Endothelial cell of umbilical vein (primary cell): Measurements from ENCODE around the gene MGAT4B. TPM values are rescaled to one million over a fixed set of nuclear protein-coding genes. Genes with fewer than 3 reads are reported as not detected.

Source experiments
- BruUV-seq: library from RNA; stranded (reverse); fragments of 400-500 nt; replicated peaks from 2 replicates; lab custom pipeline; 2021; lab: Mats Ljungman, UMichigan
- CTCF ChIA-PET: fragments of 300-600, 350-600 bp; sonication (Branson Sonifier 250); formaldehyde crosslinking; loops from one replicate; lab custom pipeline; 2021; ENCODE audit warnings: antibody characterized with exemption, inconsistent platforms; lab: Charles Lee
- POLR2A ChIA-PET: fragments of 300-600, 350-600 bp; sonication (Branson Sonifier 250); formaldehyde crosslinking; loops from one replicate; lab custom pipeline; 2021; ENCODE audit warnings: antibody characterized with exemption, inconsistent platforms; lab: Charles Lee
- DNase-seq: peaks from one replicate; pipeline ENCODE4 v3.0.0-alpha.2; 2011; ENCODE audit warnings: low read depth, low spot score
- FAIRE-seq: peaks from 2 replicates; lab custom pipeline; 2011; peaks lifted over from hg19 to GRCh38; lab: Jason Lieb, UNC
- H2AFZ ChIP-seq: 2 replicates; pipeline ENCODE4 v1.6.0; 2012; ENCODE audit warnings: low read depth, low read length, control low read depth, inconsistent platforms
- H3K27ac ChIP-seq: 2 replicates; pipeline ENCODE4 v1.5.1; 2011; ENCODE audit warnings: low read depth, mild to moderate bottlenecking, control low read depth, low read length, moderate library complexity; ENCODE audit not compliant: insufficient read depth
- H3K27me3 ChIP-seq, 2 experiments: 2 replicates each; pipeline versions ENCODE4 v1.6.0 to v1.6.1; 2011; ENCODE audit warnings: low read length in 2 of 2, mixed read lengths in 1 of 2; ENCODE audit not compliant: control insufficient read depth in 2 of 2, insufficient read depth in 2 of 2
- H3K36me3 ChIP-seq, 2 experiments: 2 replicates in 1 of 2; 3 replicates in 1 of 2; pipeline ENCODE4 v1.5.1; 2011; ENCODE audit warnings: low read length in 2 of 2, mild to moderate bottlenecking in 1 of 2, moderate library complexity in 1 of 2; ENCODE audit not compliant: control insufficient read depth in 2 of 2, insufficient read depth in 2 of 2; ENCODE audit errors: extremely low read depth in 1 of 2
- H3K4me1 ChIP-seq: 3 replicates; pipeline ENCODE4 v1.5.1; 2011; ENCODE audit warnings: mild to moderate bottlenecking, low read length; ENCODE audit not compliant: control insufficient read depth, insufficient read depth; ENCODE audit errors: extremely low read depth
- H3K4me2 ChIP-seq: 2 replicates; pipeline ENCODE4 v1.6.1; 2011; ENCODE audit warnings: low read length, control low read depth, mixed read lengths; ENCODE audit not compliant: insufficient read depth
- H3K4me3 ChIP-seq, 3 experiments: fragments of 200-600 bp in 1 of 3; sonication (generic), shearing (Covaris generic) in 1 of 3; replicated peaks in 1 of 3; 2 replicates each; pipeline ENCODE4 v1.5.1; 2011 to 2016; ENCODE audit warnings: control low read depth in 3 of 3, low read length in 3 of 3, mild to moderate bottlenecking in 2 of 3, inconsistent platforms in 1 of 3, low read depth in 1 of 3, moderate library complexity in 1 of 3; ENCODE audit not compliant: insufficient read depth in 1 of 3
- H3K79me2 ChIP-seq: 2 replicates; pipeline ENCODE4 v1.6.0; 2012; ENCODE audit warnings: low read length, inconsistent platforms; ENCODE audit not compliant: control insufficient read depth, insufficient read depth
- H3K9ac ChIP-seq: replicated peaks from 2 replicates; pipeline ENCODE3; 2011; ENCODE audit warnings: low read length, control low read depth; ENCODE audit not compliant: insufficient read depth; ENCODE audit errors: extremely low read depth
- H3K9me1 ChIP-seq: replicated peaks from 3 replicates; pipeline ENCODE4 v1.6.0; 2011; ENCODE audit warnings: mild to moderate bottlenecking, low read length; ENCODE audit not compliant: control insufficient read depth, insufficient read depth; ENCODE audit errors: extremely low read depth
- H3K9me3 ChIP-seq: replicated peaks from 2 replicates; pipeline ENCODE4 v1.5.1; 2012; ENCODE audit warnings: low read length, inconsistent platforms; ENCODE audit not compliant: control insufficient read depth, insufficient read depth
- H4K20me1 ChIP-seq: replicated peaks from 2 replicates; pipeline ENCODE3; 2011; ENCODE audit warnings: mild to moderate bottlenecking, low read length; ENCODE audit not compliant: control insufficient read depth, insufficient read depth; ENCODE audit errors: extremely low read depth
- CTCF ChIP-seq, 2 donors: IDR thresholded peaks; 1 replicate in 1 of 2; 2 replicates in 1 of 2; pipeline ENCODE4 v1.5.1; 2011; ENCODE audit warnings: low read length in 2 of 2, mild to moderate bottlenecking in 2 of 2, moderate library complexity in 2 of 2, control low read depth in 1 of 2, inconsistent platforms in 1 of 2, low read depth in 1 of 2; ENCODE audit not compliant: insufficient read depth in 1 of 2; ENCODE audit errors: extremely low read depth in 1 of 2
- EZH2 ChIP-seq: IDR thresholded peaks from 2 replicates; pipeline ENCODE4 v1.6.1; 2012; ENCODE audit warnings: borderline replicate concordance, low read depth, mild to moderate bottlenecking, moderate library complexity, low read length, inconsistent platforms; ENCODE audit not compliant: severe bottlenecking
- FOS ChIP-seq: IDR thresholded peaks from 2 replicates; pipeline ENCODE4 v1.6.1; 2011; ENCODE audit warnings: mild to moderate bottlenecking, low read length, moderate library complexity, borderline replicate concordance; ENCODE audit not compliant: insufficient read depth
- GATA2 ChIP-seq: IDR thresholded peaks from 2 replicates; pipeline ENCODE4 v1.7.0; 2011; ENCODE audit warnings: low read depth, mild to moderate bottlenecking, moderate library complexity, mixed read lengths, low read length; ENCODE audit not compliant: insufficient read length, insufficient read depth
- JUN ChIP-seq: IDR thresholded peaks from 2 replicates; pipeline ENCODE4 v1.6.1; 2011; ENCODE audit warnings: borderline replicate concordance, low read depth; ENCODE audit not compliant: insufficient read length, insufficient read depth
- MAX ChIP-seq: IDR thresholded peaks from 2 replicates; pipeline ENCODE4 v1.6.1; 2011; ENCODE audit not compliant: insufficient read depth, insufficient read length
- MYC ChIP-seq: IDR thresholded peaks from one replicate; pipeline ENCODE4 v1.6.1; 2011; ENCODE audit warnings: mild to moderate bottlenecking, low read depth, low read length
- POLR2A ChIP-seq: IDR thresholded peaks from 2 replicates; pipeline ENCODE4 v1.6.1; 2012; ENCODE audit warnings: low read depth, mild to moderate bottlenecking, control low read depth, low read length
- POLR2AphosphoS5 ChIP-seq: IDR thresholded peaks from 2 replicates; pipeline ENCODE4 v1.6.1; 2012; ENCODE audit warnings: low read depth, mild to moderate bottlenecking, control low read depth, low read length, moderate library complexity; ENCODE audit not compliant: insufficient read depth
- dilution Hi-C: fragments of 300-500 bp; cut with MboI; formaldehyde crosslinking; loops from one replicate; pipeline ENCODE4 v1.15.0; 2019; ENCODE audit warnings: low sequenced_read_pairs; ENCODE audit not compliant: extremely low pct_ligation_motif_present
- intact Hi-C: fragments of 100-400 bp; cut with micrococcal nuclease; formaldehyde crosslinking; loops from one replicate; pipeline ENCODE4 v1.10.0; 2022
- polyA plus RNA-seq, 4 experiments: library from polyadenylated mRNA; depleted of rRNA in 3 of 4; stranded (reverse) in 3 of 4; unstranded in 1 of 4; fragments of >200 nt; gene quantifications; 2 replicates each; pipeline versions ENCODE4 v1.2.1 to v1.2.3, GENCODE V29; 2011 to 2012; ENCODE audit warnings: missing spikeins in 1 of 4
- total RNA-seq: library from RNA; stranded (reverse); gene quantifications from 2 replicates; pipeline ENCODE4 v1.2.3, GENCODE V29; 2021

Gene MGAT4B
- total and polyA plus RNA-seq, 2 donors (not counting 3 experiments of a cell fraction or from before 2014, with no cell fraction given) = 243 TPM

GRCh38 chr5:179833709-179834070 lies 27.0 kb upstream of the MGAT4B start:
- dilution Hi-C loops (no loop called here), intact Hi-C loops (no loop called here)
- H3K4me1 ChIP-seq = no peaks in the 10 kb centered on the region
- H3K9ac ChIP-seq = no peak overlapping the region
- no peak overlapping the region for H3K4me3 ChIP-seq
- BruUV-seq = no TSS peak
- DNase-seq (no peak), FAIRE-seq (no peak)
- H3K27me3 ChIP-seq = no peaks in the 10 kb centered on the region
- no peak overlapping the region for H3K4me2 ChIP-seq
- no peak overlapping the region for H3K27ac ChIP-seq
- TF ChIP-seq MYC = no peak
- TF ChIP-seq POLR2AphosphoS5 = no peak
- no peak for TF ChIP-seq FOS
- no peak for TF ChIP-seq CTCF (IDR thresholded peaks at IDR 0.05; ENCODE audit: extremely low read depth in 1 of 2, insufficient read depth in 1 of 2, low read depth in 1 of 2, low read length in 2 of 2)
- no peak for TF ChIP-seq MAX
- TF ChIP-seq JUN = no peak
- TF ChIP-seq POLR2A = no peak
- no peak for TF ChIP-seq EZH2
- TF ChIP-seq GATA2 = no peak
- POLR2A ChIA-PET = no interaction called here
- no peaks in the 10 kb centered on the region for H3K9me1 ChIP-seq
- no peak overlapping the region for H2AFZ ChIP-seq
- no peaks in the 10 kb centered on the region for H4K20me1 ChIP-seq
- CTCF ChIA-PET = interaction anchor here (1.5 kb wide), 1 partner anchor 32 kb away, joined by 3 read pairs; no protein-coding TSS in a partner anchor
- peaks cover 2% of the 10 kb centered on the region for H3K79me2 ChIP-seq
- peaks cover 15 to 65% of the 10 kb centered on the region in 2 experiments for H3K36me3 ChIP-seq
- H3K9me3 ChIP-seq = no peaks in the 10 kb centered on the region
